OCI-LY7 (cell line): ENCODE data around the gene DSCAM. TPM values are rescaled to one million over a fixed set of nuclear protein-coding genes. Genes with fewer than 3 reads are reported as not detected.

Source experiments
- BruUV-seq: library from RNA; stranded (reverse); fragments of 400-500 nt; replicated peaks from 2 replicates; lab custom pipeline; 2021; lab: Mats Ljungman, UMichigan
- CTCF ChIA-PET: fragments of 300-600 bp; sonication (Branson Sonifier 250); formaldehyde crosslinking; loops from one replicate; lab custom pipeline; 2022; ENCODE audit warnings: antibody characterized with exemption; ENCODE audit not compliant: unreplicated experiment; lab: Charles Lee
- POLR2A ChIA-PET: fragments of 300-600 bp; sonication (Branson Sonifier 250); formaldehyde crosslinking; loops from one replicate; lab custom pipeline; 2022; ENCODE audit warnings: antibody characterized with exemption; lab: Charles Lee
- DNase-seq: peaks from one replicate; pipeline ENCODE4 v3.0.0-alpha.2; 2015; ENCODE audit warnings: low spot score
- H2AFZ ChIP-seq: fragments of 200-600 bp; sonication (generic), shearing (Covaris generic); 2 replicates; pipeline ENCODE4 v1.6.1; 2014; ENCODE audit warnings: mild to moderate bottlenecking, antibody characterized with exemption, low read length, moderate library complexity
- H3K27ac ChIP-seq: fragments of 200-600 bp; sonication (generic); 2 replicates; pipeline ENCODE4 v1.5.1; 2014; ENCODE audit warnings: mixed run types, low read depth, mild to moderate bottlenecking, moderate library complexity, low read length, inconsistent platforms; ENCODE audit not compliant: poor library complexity, severe bottlenecking
- H3K36me3 ChIP-seq: fragments of 200-600 bp; sonication (generic); 2 replicates; pipeline ENCODE4 v1.6.1; 2014; ENCODE audit warnings: mild to moderate bottlenecking, antibody characterized with exemption, low read length, moderate library complexity, mixed read lengths; ENCODE audit not compliant: insufficient read depth
- H3K4me1 ChIP-seq: fragments of 200-600 bp; sonication (generic); 2 replicates; pipeline ENCODE4 v1.5.1; 2014; ENCODE audit warnings: mild to moderate bottlenecking, low read length; ENCODE audit not compliant: insufficient read depth, poor library complexity, severe bottlenecking
- H3K4me2 ChIP-seq: fragments of 200-600 bp; sonication (generic); 2 replicates; pipeline ENCODE4 v1.6.1; 2014; ENCODE audit warnings: mild to moderate bottlenecking, low read length
- H3K4me3 ChIP-seq: fragments of 200-600 bp; sonication (generic); 2 replicates; pipeline ENCODE4 v1.5.1; 2014; ENCODE audit warnings: mild to moderate bottlenecking, low read depth, low read length; ENCODE audit not compliant: poor library complexity, severe bottlenecking
- H3K79me2 ChIP-seq: fragments of 200-600 bp; sonication (generic); 2 replicates; pipeline ENCODE4 v1.6.1; 2016; ENCODE audit warnings: low read depth, mild to moderate bottlenecking, low read length, moderate library complexity, mixed read lengths; ENCODE audit not compliant: insufficient read depth
- H3K9me2 ChIP-seq: fragments of 200-600 bp; sonication (generic); 2 replicates; pipeline ENCODE4 v1.6.1; 2016; ENCODE audit warnings: mild to moderate bottlenecking, low read length, mixed read lengths; ENCODE audit not compliant: insufficient read depth
- H3K9me3 ChIP-seq: fragments of 200-600 bp; sonication (generic); 2 replicates; pipeline ENCODE4 v1.6.1; 2014; ENCODE audit warnings: mild to moderate bottlenecking, mixed run types, low read length, mixed read lengths
- H4K20me1 ChIP-seq: fragments of 200-600 bp; sonication (generic); 2 replicates; pipeline ENCODE4 v1.6.1; 2014; ENCODE audit warnings: mild to moderate bottlenecking, antibody characterized with exemption, low read length, moderate library complexity, mixed read lengths; ENCODE audit not compliant: insufficient read depth
- EZH2phosphoT487 ChIP-seq: fragments of 200-600 bp; sonication (generic); IDR thresholded peaks from 2 replicates; pipeline ENCODE4 v1.6.1; 2018; ENCODE audit warnings: low read depth, borderline replicate concordance, mild to moderate bottlenecking, mixed run types, antibody characterized with exemption, low read length, moderate library complexity, mixed read lengths
- intact Hi-C: fragments of 100-400 bp; cut with micrococcal nuclease; formaldehyde crosslinking; loops from one replicate; pipeline ENCODE4 v1.10.0; 2022; ENCODE audit not compliant: unreplicated experiment
- total RNA-seq, 2 experiments: library from RNA; depleted of rRNA in 1 of 2; stranded (reverse); fragments of >200 nt in 1 of 2; shearing (Covaris generic) in 1 of 2; gene quantifications; 2 replicates each; pipeline ENCODE4 v1.2.3, GENCODE V29; 2014 to 2022
- TF ChIP-seq, protein P1 (sequence below): fragments of 200-600 bp; sonication (generic); conservative IDR thresholded peaks from 2 replicates; pipeline ENCODE4 v1.5.1; 2014; ENCODE audit warnings: mild to moderate bottlenecking, antibody characterized with exemption, low read length, moderate library complexity, mixed read lengths

Gene DSCAM
- total RNA-seq, 2 experiments from 2014 or later, result not detected

DNA sequence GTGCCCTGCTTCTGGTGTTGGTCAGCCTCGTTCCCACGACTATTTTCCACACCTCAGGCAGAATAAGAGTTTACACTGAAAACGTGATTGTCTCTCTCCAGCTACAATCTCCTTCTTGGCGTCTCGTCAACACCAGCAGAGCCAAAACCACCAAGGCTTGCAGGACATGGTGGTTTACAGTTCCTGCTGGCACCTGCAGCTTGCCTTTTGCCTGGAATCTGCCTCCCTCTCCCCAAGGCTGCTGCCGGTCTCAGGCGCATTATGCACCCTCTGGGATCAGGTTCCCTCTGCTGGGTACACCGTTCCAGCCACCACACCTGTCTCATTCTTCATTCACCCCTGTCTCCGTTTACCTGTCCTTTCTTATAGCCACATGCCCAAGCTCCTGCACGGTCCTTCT is 315.9 kb downstream of the DSCAM start:
- no peaks in the 10 kb centered on the region for H3K9me3 ChIP-seq
- no TSS peak for BruUV-seq
- H3K4me2 ChIP-seq, result no peak overlapping the region
- H3K4me1 ChIP-seq, result no peaks in the 10 kb centered on the region
- no peak overlapping the region for H3K27ac ChIP-seq
- no peaks in the 10 kb centered on the region for H3K9me2 ChIP-seq
- CTCF ChIA-PET, result no interaction called here
- no peaks in the 10 kb centered on the region for H4K20me1 ChIP-seq
- POLR2A ChIA-PET, result no interaction called here
- H3K79me2 ChIP-seq, result no peaks in the 10 kb centered on the region
- TF ChIP-seq EZH2phosphoT487, result no peak
- TF ChIP-seq, protein P1, sequence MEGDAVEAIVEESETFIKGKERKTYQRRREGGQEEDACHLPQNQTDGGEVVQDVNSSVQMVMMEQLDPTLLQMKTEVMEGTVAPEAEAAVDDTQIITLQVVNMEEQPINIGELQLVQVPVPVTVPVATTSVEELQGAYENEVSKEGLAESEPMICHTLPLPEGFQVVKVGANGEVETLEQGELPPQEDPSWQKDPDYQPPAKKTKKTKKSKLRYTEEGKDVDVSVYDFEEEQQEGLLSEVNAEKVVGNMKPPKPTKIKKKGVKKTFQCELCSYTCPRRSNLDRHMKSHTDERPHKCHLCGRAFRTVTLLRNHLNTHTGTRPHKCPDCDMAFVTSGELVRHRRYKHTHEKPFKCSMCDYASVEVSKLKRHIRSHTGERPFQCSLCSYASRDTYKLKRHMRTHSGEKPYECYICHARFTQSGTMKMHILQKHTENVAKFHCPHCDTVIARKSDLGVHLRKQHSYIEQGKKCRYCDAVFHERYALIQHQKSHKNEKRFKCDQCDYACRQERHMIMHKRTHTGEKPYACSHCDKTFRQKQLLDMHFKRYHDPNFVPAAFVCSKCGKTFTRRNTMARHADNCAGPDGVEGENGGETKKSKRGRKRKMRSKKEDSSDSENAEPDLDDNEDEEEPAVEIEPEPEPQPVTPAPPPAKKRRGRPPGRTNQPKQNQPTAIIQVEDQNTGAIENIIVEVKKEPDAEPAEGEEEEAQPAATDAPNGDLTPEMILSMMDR, result no peak
- intact Hi-C loops, result no loop called here
- DNase-seq, result no peak
- H3K36me3 ChIP-seq, result no peaks in the 10 kb centered on the region
- H2AFZ ChIP-seq, result no peak overlapping the region
- H3K4me3 ChIP-seq, result no peak overlapping the region

DNA sequence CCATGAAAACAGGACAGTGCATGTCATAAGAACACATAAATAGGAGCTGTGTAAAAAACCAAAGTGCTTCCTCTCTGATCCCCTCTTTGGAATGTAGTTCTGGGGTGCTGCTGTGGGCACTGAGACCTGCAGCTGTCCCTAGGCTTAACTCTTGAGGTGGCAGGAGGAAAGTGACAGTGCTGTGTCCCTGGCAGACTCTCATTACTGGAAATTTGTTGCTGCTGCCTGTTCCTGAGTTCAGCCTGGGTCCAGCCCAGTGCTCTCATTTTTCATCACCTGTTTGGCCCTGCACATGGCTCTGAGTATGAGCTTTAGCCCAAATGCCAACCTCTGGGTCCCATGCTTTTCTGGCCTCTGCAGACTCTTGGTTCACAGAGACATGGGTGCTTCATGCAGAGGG is 329.3 kb downstream of the DSCAM start:
- no TSS peak for BruUV-seq
- TF ChIP-seq, protein P1, result no peak
- TF ChIP-seq EZH2phosphoT487, result no peak
- CTCF ChIA-PET, result no interaction called here
- H4K20me1 ChIP-seq, result no peaks in the 10 kb centered on the region
- H3K36me3 ChIP-seq, result no peaks in the 10 kb centered on the region
- no peak for DNase-seq
- 0 out of 2 replicates have a peak, but pooled peaks cover 9% of the 10 kb centered on the region for H3K9me3 ChIP-seq
- no peaks in the 10 kb centered on the region for H3K9me2 ChIP-seq
- H3K4me3 ChIP-seq, result no peak overlapping the region
- POLR2A ChIA-PET, result no interaction called here
- no peak overlapping the region for H2AFZ ChIP-seq
- H3K79me2 ChIP-seq, result no peaks in the 10 kb centered on the region
- no peak overlapping the region for H3K27ac ChIP-seq
- H3K4me1 ChIP-seq, result no peaks in the 10 kb centered on the region
- H3K4me2 ChIP-seq, result no peak overlapping the region
- intact Hi-C loops, result no loop called here

DNA sequence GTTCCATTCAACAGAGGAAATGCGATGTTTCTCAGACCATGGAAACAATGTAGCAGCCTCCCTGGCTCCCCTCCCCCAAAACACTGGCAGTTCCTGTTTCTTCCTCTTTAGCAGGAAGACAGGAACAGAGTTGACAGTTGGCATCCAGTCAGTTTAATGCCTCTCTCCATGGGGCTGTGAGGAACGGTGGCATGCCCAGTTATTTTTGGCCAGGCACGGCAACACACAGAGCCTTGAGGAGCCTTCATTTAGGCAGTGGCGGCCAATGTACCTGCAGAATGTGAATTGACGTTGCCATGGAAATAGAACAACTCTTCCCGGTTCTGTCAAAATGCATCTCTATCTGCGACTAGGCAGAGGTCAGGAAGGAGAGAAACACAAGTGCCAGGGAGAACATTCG is 330.6 kb downstream of the DSCAM start:
- Histone ChIP-seq H3K4me2 (no peak overlapping the region), H3K79me2 (no peaks in the 10 kb centered on the region), H3K27ac (no peak overlapping the region), H4K20me1 (no peaks in the 10 kb centered on the region), H3K36me3 (no peaks in the 10 kb centered on the region), H3K4me3 (no peak overlapping the region), H3K9me2 (no peaks in the 10 kb centered on the region), H3K9me3 (0 out of 2 replicates have a peak, but pooled peaks cover 5% of the 10 kb centered on the region), H3K4me1 (no peaks in the 10 kb centered on the region), H2AFZ (no peak overlapping the region)
- BruUV-seq, result no TSS peak
- no peak for DNase-seq
- CTCF ChIA-PET, result no interaction called here
- POLR2A ChIA-PET, result no interaction called here
- TF ChIP-seq EZH2phosphoT487, result no peak
- TF ChIP-seq, protein P1, result no peak
- intact Hi-C loops, result no loop called here
